ENCODE measurements around the gene GTF2H2C_2.
"Not testable (repeated sequence)": the region's sequence is repeated elsewhere in the genome, so short reads cannot be mapped to it uniquely, and the experiment has no call there.

Gene GTF2H2C_2

DNA sequence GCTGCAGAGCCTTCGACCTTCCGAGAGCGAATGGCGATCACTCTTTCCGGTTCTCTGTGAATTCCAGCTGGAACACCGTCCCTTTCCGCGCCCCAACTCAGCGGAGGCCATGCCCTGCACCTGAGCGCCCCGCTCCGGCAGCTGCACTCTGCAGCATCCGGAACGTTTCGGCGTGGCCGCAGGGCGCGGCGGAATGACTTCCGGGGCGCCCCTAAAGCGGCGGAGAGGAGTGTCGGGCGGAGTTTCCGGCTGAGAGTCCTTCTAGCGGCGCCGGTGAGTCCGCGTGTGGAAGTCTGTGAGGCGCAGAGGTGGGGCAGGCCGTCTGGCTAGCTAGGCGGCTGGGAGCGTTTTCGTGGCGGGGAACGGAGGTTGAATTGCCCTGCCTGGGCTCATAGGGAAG, at the start of gene GTF2H2C_2:
Gene GTF2H2C_2 (plus strand): TSS at position 252 of the 400 bp plus-strand sequence.
- not testable (repeated sequence) for DNase-seq (ENCODE audit: low read depth in 2 of 2)

DNA sequence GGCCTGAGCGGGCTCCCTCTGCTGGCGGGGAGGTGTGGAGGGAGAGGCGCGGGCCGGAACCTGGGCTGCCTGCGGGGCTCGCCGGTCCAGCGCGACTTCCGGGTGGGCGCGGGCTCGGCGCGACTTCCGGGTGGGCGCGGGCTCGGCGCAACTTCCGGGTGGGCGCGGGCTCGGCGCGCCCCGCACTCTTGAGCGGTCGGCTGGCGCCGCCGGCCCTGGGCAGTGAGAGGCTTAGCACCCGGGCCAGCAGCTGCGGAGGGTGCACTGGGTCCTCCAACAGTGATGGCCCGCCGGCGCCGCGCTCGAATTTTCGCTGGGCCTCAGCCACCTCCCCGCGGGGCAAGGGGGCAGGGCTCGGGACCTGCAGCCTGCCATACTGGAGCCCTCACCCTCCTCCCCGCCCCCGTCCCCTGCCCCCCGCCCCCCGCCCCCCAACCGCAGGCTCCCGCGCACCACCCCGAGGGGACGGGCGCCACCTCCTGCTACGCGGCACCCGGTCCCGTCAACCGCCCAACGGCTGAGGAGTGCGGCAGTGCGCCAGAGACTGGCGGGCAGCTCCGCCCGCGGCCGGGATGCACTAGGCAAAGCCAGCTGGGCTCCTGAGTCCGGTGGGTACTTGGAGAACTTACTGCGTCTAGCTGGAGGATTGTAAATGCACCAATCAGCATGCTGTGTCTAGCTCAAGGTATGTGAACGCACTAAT, 14.0 kb upstream of the GTF2H2C_2 start:
- DNase-seq (ENCODE audit: low read depth in 2 of 2) = not testable (repeated sequence)

GRCh38 chr5:70421322-70421721, 6.2 kb downstream of the GTF2H2C_2 start:
- not testable (repeated sequence) for DNase-seq (ENCODE audit: low read depth in 2 of 2)

DNA sequence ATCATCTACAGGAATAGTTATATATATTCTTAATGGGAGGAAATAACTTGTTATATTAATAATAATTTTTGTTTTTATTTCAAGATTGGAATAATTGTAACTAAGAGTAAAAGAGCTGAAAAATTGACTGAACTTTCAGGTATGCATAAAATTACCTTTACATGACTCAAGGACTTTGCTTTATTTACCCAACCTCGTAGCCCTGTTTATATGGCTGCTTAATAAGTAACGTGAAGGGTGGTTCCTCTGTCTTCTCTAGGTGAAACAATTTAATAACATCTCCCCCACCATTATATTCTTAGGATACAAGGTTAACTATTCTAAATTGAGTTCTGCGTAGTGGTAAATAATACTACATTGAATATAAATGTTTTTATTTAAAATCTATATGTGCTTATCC, 8.0 kb downstream of the GTF2H2C_2 start:
- not testable (repeated sequence) for DNase-seq (ENCODE audit: low read depth in 2 of 2)

- DNase-seq (ENCODE audit: low read depth in 2 of 2) = not testable (repeated sequence)
Observed at GRCh38 chr5:70438518-70438917, 23.4 kb downstream of the GTF2H2C_2 start.

DNA sequence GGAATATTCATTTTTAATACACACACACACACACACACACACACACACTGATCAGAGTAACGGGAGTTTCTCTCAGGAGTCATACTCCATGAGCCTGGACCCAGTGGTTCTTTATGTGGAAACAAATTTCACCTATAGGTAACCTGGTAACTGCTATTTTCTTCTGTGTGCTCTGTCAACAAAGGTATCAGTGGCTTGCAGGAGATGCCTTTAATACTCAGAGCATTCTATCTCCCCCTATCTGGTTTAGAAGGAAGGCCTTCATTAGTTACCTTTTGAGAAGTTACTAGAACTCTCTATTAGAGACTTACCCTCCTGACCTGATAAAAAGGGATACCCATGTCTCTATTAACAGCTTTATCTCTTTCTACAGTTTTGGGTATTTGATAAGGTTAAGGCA, 34.4 kb downstream of the GTF2H2C_2 start:
- not testable (repeated sequence) for DNase-seq (ENCODE audit: low read depth in 2 of 2)

GRCh38 chr5:70451249-70451984, 36.2 kb downstream of the GTF2H2C_2 start:
- not testable (repeated sequence) for DNase-seq (ENCODE audit: low read depth in 2 of 2)

DNA sequence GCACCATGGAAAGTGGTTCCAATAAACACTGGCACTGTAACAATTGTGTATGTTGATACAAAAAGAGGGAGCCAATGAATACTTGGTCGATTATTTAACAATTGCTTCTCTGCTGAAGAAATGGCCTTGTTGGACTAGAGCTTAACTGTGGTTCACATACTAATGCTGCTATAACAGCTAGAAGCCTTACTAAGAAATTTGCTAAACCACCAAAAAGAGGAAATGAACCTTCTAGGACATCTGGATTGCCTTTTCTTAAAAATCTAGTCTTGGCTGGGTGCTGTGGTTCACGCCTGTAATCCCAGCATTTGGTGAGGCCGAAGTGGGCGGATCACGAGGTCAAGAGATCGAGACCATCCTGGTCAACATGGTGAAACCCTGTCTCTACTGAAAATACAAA, 41.9 kb downstream of the GTF2H2C_2 start:
- not testable (repeated sequence) for DNase-seq (ENCODE audit: low read depth in 2 of 2)

GRCh38 chr5:70459188-70459587, 44.0 kb downstream of the GTF2H2C_2 start:
- not testable (repeated sequence) for DNase-seq (ENCODE audit: low read depth in 2 of 2)

GRCh38 chr5:70461984-70462383, 46.8 kb downstream of the GTF2H2C_2 start:
- not testable (repeated sequence) for DNase-seq (ENCODE audit: low read depth in 2 of 2)

- DNase-seq (ENCODE audit: low read depth in 2 of 2) = not testable (repeated sequence)
Observed at GRCh38 chr5:70464019-70464637, 49.0 kb downstream of the GTF2H2C_2 start.

- DNase-seq (ENCODE audit: low read depth in 2 of 2) = not testable (repeated sequence)
Observed at GRCh38 chr5:70469926-70470509, 54.9 kb downstream of the GTF2H2C_2 start.
